Ishikawa (cell line): ENCODE results near the gene CSTF2T.

Experiments used
- CEBPB ChIP-seq: IDR thresholded peaks from 2 replicates; pipeline ENCODE4 v1.6.1; 2012
- CREB1 ChIP-seq: IDR thresholded peaks from 2 replicates; pipeline ENCODE4 v1.6.1; 2012; ENCODE audit warnings: low read depth
- EGR1 ChIP-seq: IDR thresholded peaks from 2 replicates; pipeline ENCODE4 v1.6.1; 2012
- EP300 ChIP-seq: IDR thresholded peaks from 2 replicates; pipeline ENCODE4 v1.6.1; 2012; ENCODE audit warnings: borderline replicate concordance
- FOXM1 ChIP-seq: IDR thresholded peaks from 2 replicates; pipeline ENCODE4 v1.6.1; 2012; ENCODE audit warnings: low read depth, borderline replicate concordance
- MAX ChIP-seq: IDR thresholded peaks from 2 replicates; pipeline ENCODE4 v1.6.1; 2012
- NFIC ChIP-seq: IDR thresholded peaks from 2 replicates; pipeline ENCODE4 v1.6.1; 2012
- RAD21 ChIP-seq: IDR thresholded peaks from 2 replicates; pipeline ENCODE4 v1.6.1; 2012; ENCODE audit warnings: low read depth
- TAF1 ChIP-seq: IDR thresholded peaks from 2 replicates; pipeline ENCODE4 v1.6.1; 2012; ENCODE audit warnings: low read depth, mild to moderate bottlenecking
- TCF12 ChIP-seq: IDR thresholded peaks from 2 replicates; pipeline ENCODE4 v1.6.1; 2012; ENCODE audit warnings: low read depth
- TEAD4 ChIP-seq: IDR thresholded peaks from 2 replicates; pipeline ENCODE4 v1.6.1; 2012
- USF1 ChIP-seq: IDR thresholded peaks from 2 replicates; pipeline ENCODE4 v1.6.1; 2012
- YY1 ChIP-seq: IDR thresholded peaks from 2 replicates; pipeline ENCODE4 v1.6.1; 2012; ENCODE audit warnings: low read depth
- ZBTB7A ChIP-seq: IDR thresholded peaks from 2 replicates; pipeline ENCODE4 v1.6.1; 2012; ENCODE audit warnings: low read depth
- TF ChIP-seq, protein P1 (sequence below): IDR thresholded peaks from 2 replicates; pipeline ENCODE4 v1.6.1; 2012; ENCODE audit warnings: low read depth, mild to moderate bottlenecking

CSTF2T gene

GRCh38 chr10:51705774-51706173, 6.4 kb upstream of the CSTF2T start:
- TF ChIP-seq EP300: no peak
- TF ChIP-seq FOXM1: no peak
- TF ChIP-seq, protein P1, sequence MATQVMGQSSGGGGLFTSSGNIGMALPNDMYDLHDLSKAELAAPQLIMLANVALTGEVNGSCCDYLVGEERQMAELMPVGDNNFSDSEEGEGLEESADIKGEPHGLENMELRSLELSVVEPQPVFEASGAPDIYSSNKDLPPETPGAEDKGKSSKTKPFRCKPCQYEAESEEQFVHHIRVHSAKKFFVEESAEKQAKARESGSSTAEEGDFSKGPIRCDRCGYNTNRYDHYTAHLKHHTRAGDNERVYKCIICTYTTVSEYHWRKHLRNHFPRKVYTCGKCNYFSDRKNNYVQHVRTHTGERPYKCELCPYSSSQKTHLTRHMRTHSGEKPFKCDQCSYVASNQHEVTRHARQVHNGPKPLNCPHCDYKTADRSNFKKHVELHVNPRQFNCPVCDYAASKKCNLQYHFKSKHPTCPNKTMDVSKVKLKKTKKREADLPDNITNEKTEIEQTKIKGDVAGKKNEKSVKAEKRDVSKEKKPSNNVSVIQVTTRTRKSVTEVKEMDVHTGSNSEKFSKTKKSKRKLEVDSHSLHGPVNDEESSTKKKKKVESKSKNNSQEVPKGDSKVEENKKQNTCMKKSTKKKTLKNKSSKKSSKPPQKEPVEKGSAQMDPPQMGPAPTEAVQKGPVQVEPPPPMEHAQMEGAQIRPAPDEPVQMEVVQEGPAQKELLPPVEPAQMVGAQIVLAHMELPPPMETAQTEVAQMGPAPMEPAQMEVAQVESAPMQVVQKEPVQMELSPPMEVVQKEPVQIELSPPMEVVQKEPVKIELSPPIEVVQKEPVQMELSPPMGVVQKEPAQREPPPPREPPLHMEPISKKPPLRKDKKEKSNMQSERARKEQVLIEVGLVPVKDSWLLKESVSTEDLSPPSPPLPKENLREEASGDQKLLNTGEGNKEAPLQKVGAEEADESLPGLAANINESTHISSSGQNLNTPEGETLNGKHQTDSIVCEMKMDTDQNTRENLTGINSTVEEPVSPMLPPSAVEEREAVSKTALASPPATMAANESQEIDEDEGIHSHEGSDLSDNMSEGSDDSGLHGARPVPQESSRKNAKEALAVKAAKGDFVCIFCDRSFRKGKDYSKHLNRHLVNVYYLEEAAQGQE: no peak
- TF ChIP-seq EGR1: no peak
- TF ChIP-seq TAF1: no peak
- TF ChIP-seq RAD21: no peak
- TF ChIP-seq CEBPB: no peak
- no peak for TF ChIP-seq MAX
- no peak for TF ChIP-seq NFIC
- no peak for TF ChIP-seq TEAD4
- TF ChIP-seq YY1: no peak
- TF ChIP-seq USF1: no peak
- TF ChIP-seq ZBTB7A: no peak
- no peak for TF ChIP-seq CREB1
- no peak for TF ChIP-seq TCF12

DNA sequence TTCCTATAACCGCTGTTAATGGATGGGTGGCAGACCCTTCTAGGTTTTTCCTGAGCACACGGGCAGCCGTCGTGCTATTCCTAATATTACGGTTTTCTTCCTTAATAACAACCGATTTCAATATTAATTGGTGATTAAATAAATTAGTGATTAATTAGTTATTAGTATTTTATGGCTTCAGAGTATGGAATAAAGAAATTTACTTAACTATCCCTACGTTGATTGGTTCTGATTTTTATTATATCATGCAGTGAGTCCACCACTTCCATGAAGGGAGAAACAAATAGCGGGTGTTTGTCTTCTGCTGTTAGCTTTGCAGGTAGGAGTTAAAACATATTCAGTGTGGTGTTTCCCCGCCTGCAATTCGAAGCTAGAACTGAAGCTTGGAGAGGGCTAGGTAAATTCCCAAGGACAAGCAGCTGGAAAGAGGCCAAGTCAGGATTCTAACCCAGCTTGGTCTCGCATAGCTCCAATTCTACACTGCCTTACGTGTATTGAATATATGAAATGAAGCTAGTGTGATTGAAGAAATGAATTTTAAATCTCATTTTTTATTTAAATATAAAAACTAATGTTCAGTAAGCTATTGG, 928 bp upstream of the CSTF2T start:
- TF ChIP-seq CEBPB: no peak
- TF ChIP-seq NFIC: peak; percentile 21; the same call in 1 of the 2 replicates

DNA sequence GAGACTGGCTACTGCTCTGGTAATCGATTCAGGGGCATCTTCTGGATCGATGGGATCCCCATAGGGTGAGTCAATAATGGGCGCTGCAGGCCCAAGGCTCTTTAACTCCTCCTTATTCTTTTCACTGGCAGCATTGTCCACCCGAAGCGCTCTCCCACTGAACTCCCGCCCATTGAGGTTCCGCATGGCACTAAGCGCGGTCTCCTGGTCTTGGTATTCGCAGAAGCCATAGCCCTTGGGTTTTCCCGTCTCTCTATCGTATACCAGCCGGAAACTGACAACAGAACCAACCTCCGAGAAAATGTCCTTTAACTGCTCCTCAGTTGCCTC, 285 bp downstream of the CSTF2T start:
- TF ChIP-seq TCF12: no peak
- no peak for TF ChIP-seq EGR1
- no peak for TF ChIP-seq USF1
- TF ChIP-seq TAF1: no peak
- no peak for TF ChIP-seq ZBTB7A

GRCh38 chr10:51698473-51699063, 827 bp downstream of the CSTF2T start:
- no peak for TF ChIP-seq RAD21
- no peak for TF ChIP-seq TEAD4

DNA sequence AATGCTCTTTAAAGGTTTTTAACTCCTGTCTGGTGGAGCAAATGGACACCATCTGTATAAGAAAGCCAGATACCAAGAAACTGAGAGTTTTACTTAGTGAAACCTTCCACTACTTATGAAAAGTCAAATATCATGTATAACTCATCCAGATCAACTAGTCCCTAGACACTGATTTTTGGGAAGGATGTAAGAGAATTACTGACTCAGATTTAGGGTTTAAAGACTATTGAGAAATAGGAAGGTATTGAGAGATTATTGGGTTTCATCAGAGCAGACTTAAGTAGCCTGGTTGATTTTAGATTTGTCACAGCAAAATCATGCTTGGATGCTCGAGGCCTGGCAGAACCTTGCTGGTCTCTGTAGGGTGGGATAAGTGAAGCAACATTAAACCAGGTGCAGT, 3.1 kb downstream of the CSTF2T start:
- TF ChIP-seq EGR1: no peak
- TF ChIP-seq CEBPB: no peak
- no peak for TF ChIP-seq TEAD4
- TF ChIP-seq NFIC: no peak
- TF ChIP-seq USF1: no peak

DNA sequence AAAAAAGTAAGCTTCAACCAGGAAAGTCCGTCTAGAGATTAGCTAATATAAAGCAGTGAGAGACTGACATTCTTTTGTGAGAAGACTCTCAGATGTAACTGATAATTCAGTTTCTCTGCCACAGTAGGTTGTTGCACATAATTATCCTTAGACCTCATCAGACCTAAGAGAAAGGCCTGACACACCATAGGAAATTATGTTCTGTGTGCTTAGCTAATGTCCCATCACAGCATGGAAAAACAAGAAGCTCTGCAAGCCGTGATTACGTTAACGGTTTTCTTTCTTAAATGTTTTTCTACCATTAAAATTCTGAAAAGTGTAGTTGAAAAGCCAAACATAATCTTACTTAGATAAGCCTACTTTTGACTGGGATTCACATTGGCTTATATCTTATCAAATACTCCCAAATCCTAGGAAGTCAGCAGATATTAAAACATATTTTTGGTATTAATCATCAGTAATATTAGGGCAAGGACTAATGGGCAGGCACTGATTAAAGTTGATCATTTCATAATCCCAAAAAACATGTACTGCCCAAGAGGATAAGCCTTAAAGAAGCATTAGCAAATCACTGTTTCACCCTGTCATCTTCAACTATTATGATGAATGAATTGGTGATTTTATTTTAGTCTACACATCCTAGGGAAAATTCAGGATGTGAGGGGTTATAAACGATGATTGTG, 5.2 kb downstream of the CSTF2T start:
- TF ChIP-seq, protein P1: no peak
- TF ChIP-seq TEAD4: no peak
- TF ChIP-seq NFIC: no peak
- TF ChIP-seq TCF12: no peak
- no peak for TF ChIP-seq USF1
- no peak for TF ChIP-seq FOXM1
- TF ChIP-seq ZBTB7A: no peak
- TF ChIP-seq CREB1: no peak
- no peak for TF ChIP-seq CEBPB
- TF ChIP-seq TAF1: no peak
- TF ChIP-seq EP300: no peak
- TF ChIP-seq YY1: no peak
- TF ChIP-seq EGR1: no peak
- no peak for TF ChIP-seq RAD21
- TF ChIP-seq MAX: no peak
